HCT116 (cell line): ENCODE measurements around the gene PLCB4. TPM values are rescaled to one million over a fixed set of nuclear protein-coding genes. Genes with fewer than 3 reads are reported as not detected.

ENCODE experiments used
- ATAC-seq: fragments of 200-7000 bp; cut with Tn5 transposase; 2 replicates; pipeline ENCODE4 v1.9.1; 2020; ENCODE audit warnings: mild to moderate bottlenecking, moderate library complexity
- BruUV-seq: library from RNA; stranded (reverse); fragments of 400-500 nt; replicated peaks from 2 replicates; lab custom pipeline; 2021; lab: Mats Ljungman, UMichigan
- CTCF ChIA-PET: fragments of 300-600 bp; sonication (Branson Sonifier 250); formaldehyde crosslinking; loops from one replicate; lab custom pipeline; 2021; ENCODE audit warnings: antibody characterized with exemption; lab: Charles Lee
- POLR2A ChIA-PET: fragments of 300-600, 350-600 bp; sonication (Branson Sonifier 250); formaldehyde crosslinking; loops from one replicate; lab custom pipeline; 2021; ENCODE audit warnings: antibody characterized with exemption; lab: Charles Lee
- RAD21 ChIA-PET, 2 experiments: fragments of 300-600 bp; sonication (Branson Sonifier 250); formaldehyde crosslinking; loops; one replicate each; lab custom pipeline; 2023; ENCODE audit warnings: low total read pairs in 2 of 2; ENCODE audit not compliant: uncharacterized antibody in 2 of 2, unreplicated experiment in 2 of 2, low non-redundant PET in 1 of 2; lab: Charles Lee
- DNase-seq: peaks from one replicate; pipeline ENCODE4 v3.0.0-alpha.2; 2010; ENCODE audit warnings: low read depth, low spot score
- H2AFZ ChIP-seq: fragments of 200-600 bp; shearing (Covaris generic), sonication (generic); 2 replicates; pipeline ENCODE4 v1.6.1; 2017; ENCODE audit warnings: low read depth, mixed run types, mixed read lengths, antibody characterized with exemption, low read length; ENCODE audit not compliant: poor library complexity, severe bottlenecking
- H3K27ac ChIP-seq: 2 replicates; pipeline ENCODE4 v1.5.1; 2012; ENCODE audit warnings: low read depth, low read length
- H3K27me3 ChIP-seq: fragments of 200-600 bp; sonication (generic); 2 replicates; pipeline ENCODE4 v1.6.1; 2016; ENCODE audit warnings: mixed run types, low read length, mixed read lengths; ENCODE audit not compliant: insufficient read depth
- H3K36me3 ChIP-seq, 2 experiments: fragments of 200-500 bp in 1 of 2; fragments of 200-600 bp in 1 of 2; sonication (Bioruptor generic) in 1 of 2; sonication (generic) in 1 of 2; 2 replicates each; pipeline versions ENCODE4 v1.5.1 to v1.6.1; 2014 to 2016; ENCODE audit warnings: low read length in 2 of 2, inconsistent platforms in 1 of 2, mixed read lengths in 1 of 2, mixed run types in 1 of 2; ENCODE audit not compliant: insufficient read depth in 2 of 2, control insufficient read depth in 1 of 2
- H3K4me1 ChIP-seq, 2 experiments: fragments of 200-600 bp in 1 of 2; sonication (generic) in 1 of 2; 2 replicates each; pipeline versions ENCODE4 v1.5.1 to v1.6.1; 2012 to 2017; ENCODE audit warnings: low read length in 2 of 2, inconsistent platforms in 1 of 2, mild to moderate bottlenecking in 1 of 2, mixed read lengths in 1 of 2, mixed run types in 1 of 2, moderate library complexity in 1 of 2; ENCODE audit not compliant: insufficient read depth in 2 of 2, control insufficient read depth in 1 of 2
- H3K4me2 ChIP-seq: fragments of 200-600 bp; sonication (generic); 2 replicates; pipeline ENCODE4 v1.6.1; 2017; ENCODE audit warnings: mixed run types, low read length, mixed read lengths
- H3K4me3 ChIP-seq, 2 experiments: fragments of 200-600 bp in 1 of 2; sonication (generic) in 1 of 2; replicated peaks in 1 of 2; 2 replicates each; pipeline ENCODE4 v1.5.1; 2011 to 2016; ENCODE audit warnings: low read length in 2 of 2, control low read depth in 1 of 2, low read depth in 1 of 2, mild to moderate bottlenecking in 1 of 2, mixed read lengths in 1 of 2, mixed run types in 1 of 2
- H3K79me2 ChIP-seq: fragments of 200-600 bp; sonication (generic); 2 replicates; pipeline ENCODE4 v1.6.1; 2017; ENCODE audit warnings: mild to moderate bottlenecking, mixed run types, low read length, moderate library complexity, mixed read lengths; ENCODE audit not compliant: insufficient read depth
- H3K9ac ChIP-seq: fragments of 200-600 bp; sonication (generic); 2 replicates; pipeline ENCODE4 v1.6.1; 2016; ENCODE audit warnings: low read length, mixed read lengths
- H3K9me2 ChIP-seq: fragments of 200-600 bp; sonication (generic), shearing (Covaris generic); 2 replicates; pipeline ENCODE4 v1.6.1; 2017; ENCODE audit warnings: mixed run types, mild to moderate bottlenecking, moderate library complexity; ENCODE audit not compliant: insufficient read depth
- H3K9me3 ChIP-seq, 2 experiments: fragments of 200-500 bp in 1 of 2; fragments of 200-600 bp in 1 of 2; sonication (Bioruptor generic) in 1 of 2; sonication (generic) in 1 of 2; 2 replicates each; pipeline ENCODE4 v1.6.1; 2014 to 2017; ENCODE audit warnings: low read length in 2 of 2, mixed read lengths in 2 of 2, inconsistent platforms in 1 of 2, low read depth in 1 of 2, mild to moderate bottlenecking in 1 of 2, mixed run types in 1 of 2, moderate library complexity in 1 of 2; ENCODE audit not compliant: control insufficient read depth in 1 of 2, insufficient read depth in 1 of 2
- H4K20me1 ChIP-seq: fragments of 200-600 bp; sonication (generic), shearing (Covaris generic); 2 replicates; pipeline ENCODE4 v1.6.1; 2017; ENCODE audit warnings: mixed run types, mild to moderate bottlenecking, moderate library complexity; ENCODE audit not compliant: insufficient read depth
- ELF1 ChIP-seq: IDR thresholded peaks from 2 replicates; pipeline ENCODE4 v1.6.1; 2012; ENCODE audit warnings: low read depth, borderline replicate concordance
- EZH2 ChIP-seq: fragments of 200-600 bp; sonication (generic); IDR thresholded peaks from 2 replicates; pipeline ENCODE4 v1.6.1; 2017; ENCODE audit warnings: antibody characterized with exemption, mixed run types
- TCF7L2 ChIP-seq: IDR thresholded peaks from 2 replicates; pipeline ENCODE4 v1.7.0; 2011; ENCODE audit warnings: borderline replicate concordance, inconsistent platforms; ENCODE audit not compliant: insufficient read depth, insufficient read length; ENCODE audit errors: extremely low read depth
- ZNF274 ChIP-seq: fragments of 200-500 bp; sonication (Bioruptor generic); IDR thresholded peaks from 2 replicates; pipeline ENCODE4 v1.6.1; 2014; ENCODE audit warnings: mild to moderate bottlenecking, low read depth, low read length, inconsistent platforms
- intact Hi-C: fragments of 100-400 bp; cut with micrococcal nuclease; formaldehyde crosslinking; loops from 2 replicates; pipeline ENCODE4 v1.10.0; 2022
- total RNA-seq: library from RNA; stranded (reverse); gene quantifications from one replicate; pipeline ENCODE4 v1.2.1, GENCODE V29; 2021; ENCODE audit not compliant: unreplicated experiment
- TF ChIP-seq, protein P1 (sequence below): IDR thresholded peaks from 2 replicates; pipeline ENCODE4 v1.6.1; 2011; ENCODE audit warnings: mild to moderate bottlenecking, low read length, moderate library complexity; ENCODE audit not compliant: insufficient replicate concordance; ENCODE audit errors: extremely low read depth
- TF ChIP-seq, protein P2 (sequence below), 3 experiments: fragments of 200-600 bp in 1 of 3; sonication (generic) in 1 of 3; IDR thresholded peaks in 2 of 3; conservative IDR thresholded peaks in 1 of 3; 2 replicates each; pipeline ENCODE4 v1.5.1; 2012 to 2017; ENCODE audit warnings: low read depth in 2 of 3, low read length in 2 of 3, antibody characterized with exemption in 1 of 3, borderline replicate concordance in 1 of 3, control low read depth in 1 of 3, mild to moderate bottlenecking in 1 of 3, mixed read lengths in 1 of 3, mixed run types in 1 of 3, moderate library complexity in 1 of 3; ENCODE audit not compliant: insufficient read depth in 1 of 3
- TF ChIP-seq, protein P3 (sequence below): IDR thresholded peaks from 2 replicates; pipeline ENCODE4 v1.6.1; 2012

Gene PLCB4
- total RNA-seq, 1 experiment from 2014 or later: 2.5 TPM

DNA sequence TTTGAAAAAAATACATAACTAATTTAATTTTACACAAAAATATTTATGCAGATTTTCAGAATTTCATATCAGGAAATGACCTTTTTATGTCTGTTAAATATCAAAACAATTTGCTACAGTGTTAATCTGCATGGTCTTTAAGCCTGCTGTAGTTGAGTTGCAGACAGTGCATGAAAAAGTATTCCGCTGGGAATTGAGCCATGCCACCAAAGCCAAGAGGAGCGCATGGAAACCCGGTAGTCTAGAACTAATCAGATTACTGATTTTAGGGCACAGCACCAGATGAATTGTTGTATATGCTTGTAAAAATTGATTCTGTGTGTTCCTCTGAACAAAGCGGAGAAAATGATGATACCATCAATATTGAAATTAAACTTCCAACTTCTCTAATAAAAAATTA, 411.2 kb downstream of the PLCB4 start (continued):
- no peak for TF ChIP-seq ELF1
- TF ChIP-seq, protein P1, sequence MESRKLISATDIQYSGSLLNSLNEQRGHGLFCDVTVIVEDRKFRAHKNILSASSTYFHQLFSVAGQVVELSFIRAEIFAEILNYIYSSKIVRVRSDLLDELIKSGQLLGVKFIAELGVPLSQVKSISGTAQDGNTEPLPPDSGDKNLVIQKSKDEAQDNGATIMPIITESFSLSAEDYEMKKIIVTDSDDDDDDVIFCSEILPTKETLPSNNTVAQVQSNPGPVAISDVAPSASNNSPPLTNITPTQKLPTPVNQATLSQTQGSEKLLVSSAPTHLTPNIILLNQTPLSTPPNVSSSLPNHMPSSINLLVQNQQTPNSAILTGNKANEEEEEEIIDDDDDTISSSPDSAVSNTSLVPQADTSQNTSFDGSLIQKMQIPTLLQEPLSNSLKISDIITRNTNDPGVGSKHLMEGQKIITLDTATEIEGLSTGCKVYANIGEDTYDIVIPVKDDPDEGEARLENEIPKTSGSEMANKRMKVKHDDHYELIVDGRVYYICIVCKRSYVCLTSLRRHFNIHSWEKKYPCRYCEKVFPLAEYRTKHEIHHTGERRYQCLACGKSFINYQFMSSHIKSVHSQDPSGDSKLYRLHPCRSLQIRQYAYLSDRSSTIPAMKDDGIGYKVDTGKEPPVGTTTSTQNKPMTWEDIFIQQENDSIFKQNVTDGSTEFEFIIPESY: no peak

DNA sequence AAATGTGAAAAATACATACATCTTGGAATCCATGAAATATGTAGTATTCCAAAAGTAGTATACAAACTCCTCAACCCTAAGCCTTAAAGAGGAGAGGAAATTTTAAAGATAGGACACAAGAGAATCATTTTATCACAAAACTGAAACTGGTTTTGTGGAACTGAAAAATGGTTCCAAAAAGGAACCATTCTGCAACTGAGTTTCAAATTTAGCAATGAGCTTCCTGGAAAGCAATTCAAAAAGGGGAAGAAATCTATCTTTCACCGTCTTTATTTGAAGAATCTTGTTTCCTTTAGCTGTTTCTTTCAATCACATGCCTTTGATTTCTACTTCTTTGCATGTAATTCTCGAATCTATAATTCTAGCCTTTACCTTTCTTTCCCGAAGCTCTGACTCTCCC, 413.3 kb downstream of the PLCB4 start:
- Histone ChIP-seq H3K4me3 (no peak overlapping the region), H3K4me2 (no peak overlapping the region), H3K36me3 (no peaks in the 10 kb centered on the region), H3K4me1 (no peaks in the 10 kb centered on the region), H4K20me1 (no peaks in the 10 kb centered on the region), H3K9me2 (no peaks in the 10 kb centered on the region), H3K9me3 (no peaks in the 10 kb centered on the region), H2AFZ (no peak overlapping the region), H3K9ac (no peak overlapping the region), H3K79me2 (no peaks in the 10 kb centered on the region), H3K27me3 (0 out of 2 replicates have a peak, but pooled peaks cover 9% of the 10 kb centered on the region), H3K27ac (no peak overlapping the region)
- ChIA-PET POLR2A (no interaction called here), RAD21 (no interaction called here), CTCF (no interaction called here)
- intact Hi-C loops: no loop called here
- no peak for DNase-seq
- no TSS peak for BruUV-seq
- ATAC-seq: no peak
- TF ChIP-seq TCF7L2 (no peak), EZH2 (no peak), ZNF274 (no peak)
- TF ChIP-seq, protein P2, sequence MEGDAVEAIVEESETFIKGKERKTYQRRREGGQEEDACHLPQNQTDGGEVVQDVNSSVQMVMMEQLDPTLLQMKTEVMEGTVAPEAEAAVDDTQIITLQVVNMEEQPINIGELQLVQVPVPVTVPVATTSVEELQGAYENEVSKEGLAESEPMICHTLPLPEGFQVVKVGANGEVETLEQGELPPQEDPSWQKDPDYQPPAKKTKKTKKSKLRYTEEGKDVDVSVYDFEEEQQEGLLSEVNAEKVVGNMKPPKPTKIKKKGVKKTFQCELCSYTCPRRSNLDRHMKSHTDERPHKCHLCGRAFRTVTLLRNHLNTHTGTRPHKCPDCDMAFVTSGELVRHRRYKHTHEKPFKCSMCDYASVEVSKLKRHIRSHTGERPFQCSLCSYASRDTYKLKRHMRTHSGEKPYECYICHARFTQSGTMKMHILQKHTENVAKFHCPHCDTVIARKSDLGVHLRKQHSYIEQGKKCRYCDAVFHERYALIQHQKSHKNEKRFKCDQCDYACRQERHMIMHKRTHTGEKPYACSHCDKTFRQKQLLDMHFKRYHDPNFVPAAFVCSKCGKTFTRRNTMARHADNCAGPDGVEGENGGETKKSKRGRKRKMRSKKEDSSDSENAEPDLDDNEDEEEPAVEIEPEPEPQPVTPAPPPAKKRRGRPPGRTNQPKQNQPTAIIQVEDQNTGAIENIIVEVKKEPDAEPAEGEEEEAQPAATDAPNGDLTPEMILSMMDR (IDR thresholded peaks at IDR 0.05 in 2 of 3, conservative IDR thresholded peaks at IDR 0.05 in 1 of 3; ENCODE audit: borderline replicate concordance in 1 of 3, insufficient read depth in 1 of 3, low read depth in 2 of 3, low read length in 2 of 3): no peak
- TF ChIP-seq, protein P3, sequence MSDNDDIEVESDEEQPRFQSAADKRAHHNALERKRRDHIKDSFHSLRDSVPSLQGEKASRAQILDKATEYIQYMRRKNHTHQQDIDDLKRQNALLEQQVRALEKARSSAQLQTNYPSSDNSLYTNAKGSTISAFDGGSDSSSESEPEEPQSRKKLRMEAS: no peak
